SK-N-SH (cell line): ENCODE measurements around the gene TMEM232.

Source experiments
- FOSL2 ChIP-seq: IDR thresholded peaks from 2 replicates; pipeline ENCODE4 v1.4.0; 2012; ENCODE audit warnings: low read depth, mild to moderate bottlenecking, moderate library complexity, borderline replicate concordance
- ZBTB33 ChIP-seq: IDR thresholded peaks from 2 replicates; pipeline ENCODE4 v1.4.0; 2012; ENCODE audit warnings: low read depth, borderline replicate concordance

- TF ChIP-seq FOSL2 (no peak), ZBTB33 (no peak)
Measured at GRCh38 chr5:110658006-110658405, 68.5 kb downstream of the TMEM232 start.
